GM12872 (cell line): ENCODE measurements around the gene EARS2.

Experiments
- TF ChIP-seq, protein P1 (sequence below): IDR thresholded peaks from 3 replicates; pipeline ENCODE4 v1.5.1; 2011; ENCODE audit warnings: low read depth, mild to moderate bottlenecking, low read length, moderate library complexity; ENCODE audit not compliant: insufficient read depth

Gene EARS2

DNA sequence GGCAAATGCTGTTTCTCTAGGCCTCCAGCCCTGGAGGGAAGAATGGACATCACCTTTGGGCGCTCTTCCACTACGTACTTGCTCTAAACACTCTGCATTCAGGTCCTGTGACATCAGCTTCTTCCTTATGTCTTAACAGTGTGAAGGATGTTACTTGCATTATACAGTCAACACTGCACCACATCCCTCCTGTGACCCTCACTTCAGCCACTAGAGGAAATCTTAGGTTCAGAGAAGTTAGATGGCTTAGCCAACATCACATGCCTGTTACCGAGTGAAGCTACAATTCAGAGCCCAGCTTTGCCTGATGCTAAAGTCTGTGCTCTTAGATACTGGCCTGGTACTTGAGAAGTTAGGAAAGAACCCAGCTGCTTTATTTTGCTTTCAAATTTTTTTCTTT, 18.7 kb upstream of the EARS2 start:
- TF ChIP-seq, protein P1, sequence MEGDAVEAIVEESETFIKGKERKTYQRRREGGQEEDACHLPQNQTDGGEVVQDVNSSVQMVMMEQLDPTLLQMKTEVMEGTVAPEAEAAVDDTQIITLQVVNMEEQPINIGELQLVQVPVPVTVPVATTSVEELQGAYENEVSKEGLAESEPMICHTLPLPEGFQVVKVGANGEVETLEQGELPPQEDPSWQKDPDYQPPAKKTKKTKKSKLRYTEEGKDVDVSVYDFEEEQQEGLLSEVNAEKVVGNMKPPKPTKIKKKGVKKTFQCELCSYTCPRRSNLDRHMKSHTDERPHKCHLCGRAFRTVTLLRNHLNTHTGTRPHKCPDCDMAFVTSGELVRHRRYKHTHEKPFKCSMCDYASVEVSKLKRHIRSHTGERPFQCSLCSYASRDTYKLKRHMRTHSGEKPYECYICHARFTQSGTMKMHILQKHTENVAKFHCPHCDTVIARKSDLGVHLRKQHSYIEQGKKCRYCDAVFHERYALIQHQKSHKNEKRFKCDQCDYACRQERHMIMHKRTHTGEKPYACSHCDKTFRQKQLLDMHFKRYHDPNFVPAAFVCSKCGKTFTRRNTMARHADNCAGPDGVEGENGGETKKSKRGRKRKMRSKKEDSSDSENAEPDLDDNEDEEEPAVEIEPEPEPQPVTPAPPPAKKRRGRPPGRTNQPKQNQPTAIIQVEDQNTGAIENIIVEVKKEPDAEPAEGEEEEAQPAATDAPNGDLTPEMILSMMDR, result no peak

DNA sequence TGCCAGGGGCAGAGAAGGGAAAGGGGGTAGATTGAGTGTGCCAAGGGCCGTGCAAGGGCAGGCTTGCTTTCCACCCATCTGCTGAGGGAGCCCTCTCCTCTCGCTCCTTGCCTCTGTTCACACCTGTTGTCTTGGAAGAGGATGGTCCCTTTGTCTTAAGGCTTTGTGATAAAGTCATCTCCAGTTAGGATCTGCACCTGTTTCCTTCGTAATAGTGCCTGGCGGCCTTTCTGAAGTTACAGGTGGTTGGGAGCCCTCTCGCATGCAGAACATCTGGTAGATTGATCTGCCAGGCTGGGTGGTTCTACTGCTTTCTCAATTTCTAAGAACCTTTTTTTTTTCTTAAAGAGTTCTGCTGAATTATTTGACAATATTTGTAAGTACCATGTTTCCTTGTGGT, 16.7 kb upstream of the EARS2 start:
- TF ChIP-seq, protein P1, result no peak

DNA sequence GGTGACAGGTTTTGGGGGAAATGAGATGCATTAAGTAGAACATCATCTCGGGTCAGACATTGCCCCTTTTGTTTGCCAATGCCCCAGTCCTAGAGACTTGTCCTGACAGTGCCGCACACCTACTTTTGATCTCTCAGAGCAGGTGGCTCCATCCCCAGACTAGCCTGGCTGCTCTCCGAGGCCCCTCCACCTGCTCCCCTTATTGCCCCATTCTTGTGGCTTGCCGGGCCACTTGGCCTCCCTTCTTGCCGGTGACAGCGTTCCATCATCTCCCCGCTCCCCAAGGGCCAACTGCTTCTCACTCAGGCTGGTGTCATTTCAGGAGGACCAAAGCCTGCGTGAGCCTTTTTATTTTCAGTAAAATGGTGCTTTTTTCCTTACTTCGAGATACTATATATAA, 15.2 kb upstream of the EARS2 start:
- TF ChIP-seq, protein P1, result no peak

DNA sequence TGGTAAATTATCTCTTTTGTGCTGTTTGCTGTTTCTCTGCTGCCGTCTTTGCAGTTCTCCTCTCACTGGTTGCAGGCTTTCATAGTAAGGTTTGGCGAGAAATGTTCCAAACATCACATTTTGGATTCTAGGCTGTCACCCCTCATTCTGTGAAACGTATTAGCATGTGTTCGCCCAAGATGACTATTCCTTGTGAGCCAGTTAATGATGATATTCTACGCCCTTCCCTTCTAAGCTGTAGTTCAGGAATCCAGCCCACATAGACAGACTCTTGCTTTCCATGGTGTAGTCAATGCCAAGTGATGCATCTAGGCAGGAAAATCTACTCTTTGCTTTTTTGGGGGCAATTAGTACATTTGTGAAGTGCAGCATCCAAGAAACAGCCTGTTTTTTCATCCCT, 14.7 kb upstream of the EARS2 start:
- TF ChIP-seq, protein P1, result no peak

DNA sequence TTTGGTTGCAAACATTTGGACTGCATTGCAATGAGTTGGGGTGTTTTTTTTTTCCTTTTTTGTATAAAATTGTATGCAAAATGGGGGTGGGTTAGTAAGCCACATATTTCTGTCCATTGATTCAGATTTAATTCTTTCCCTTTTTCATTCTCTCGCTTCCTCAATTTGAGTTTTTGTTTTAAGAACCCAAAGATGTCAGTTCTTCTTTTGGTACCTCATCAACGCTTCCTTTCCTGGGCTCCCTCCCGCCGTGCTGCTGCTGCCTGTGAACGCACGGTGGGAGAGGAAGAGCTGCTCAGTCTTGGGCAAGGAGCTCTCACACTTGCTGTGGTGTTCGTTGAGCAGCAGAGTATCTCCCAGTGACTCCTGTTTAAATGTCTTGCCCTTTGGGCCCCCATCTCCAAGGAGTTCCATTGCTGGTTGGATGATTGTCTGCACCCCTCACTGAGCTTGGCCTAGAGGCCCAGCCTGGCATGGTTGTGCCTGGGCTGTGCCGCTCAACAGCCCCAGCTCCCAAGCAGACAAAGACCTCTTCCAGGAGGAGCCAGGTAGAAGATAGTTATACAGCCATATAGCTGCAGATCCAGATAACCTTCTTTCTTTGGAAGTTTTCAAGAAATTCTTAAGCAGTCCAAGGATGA, 14.0 kb upstream of the EARS2 start:
- TF ChIP-seq, protein P1, result no peak

DNA sequence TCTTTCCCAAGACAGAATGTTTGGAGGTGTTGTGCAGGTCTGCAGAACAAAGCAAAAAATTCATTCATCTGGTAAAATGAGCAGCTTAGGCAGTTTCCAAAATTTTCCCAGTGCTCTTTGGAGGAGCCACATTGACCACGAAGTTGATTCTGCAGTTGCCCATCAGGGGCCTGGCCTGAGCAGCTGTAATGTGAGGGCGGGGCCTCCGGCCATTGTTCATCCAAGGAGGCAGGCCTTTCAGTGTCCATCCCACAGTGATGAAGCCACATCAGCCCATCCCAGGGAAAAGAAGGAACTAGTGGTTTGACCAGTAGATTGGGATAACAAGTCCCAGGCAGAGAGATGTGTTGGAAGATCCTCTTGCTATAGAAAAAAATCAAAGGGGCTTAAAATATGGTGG, 10.5 kb upstream of the EARS2 start:
- TF ChIP-seq, protein P1, result no peak

DNA sequence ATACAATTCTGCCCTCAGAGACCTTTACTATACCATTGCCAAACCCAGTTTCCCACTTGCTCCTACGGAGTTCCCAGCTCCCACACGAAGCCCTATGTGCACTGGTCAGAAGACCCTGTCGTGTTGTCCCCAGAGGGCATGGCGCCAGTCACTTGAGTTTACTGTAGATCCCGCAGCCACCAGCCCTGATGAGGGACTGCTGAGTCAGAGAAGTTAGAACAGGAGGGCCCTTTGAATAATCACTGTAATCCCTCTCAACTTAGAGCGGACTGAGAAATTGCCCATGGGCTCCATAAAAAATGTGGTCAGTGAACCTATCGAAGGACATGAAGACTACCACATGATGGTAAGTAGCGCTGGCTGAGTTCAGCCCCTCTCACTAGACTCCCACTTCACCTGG, 9.6 kb upstream of the EARS2 start:
- TF ChIP-seq, protein P1, result no peak
